PC-9 (cell line): ENCODE data around the gene KRT37.

Source experiments
- CTCF ChIP-seq: fragments of 200-600 bp; sonication (generic); conservative IDR thresholded peaks from 2 replicates; pipeline ENCODE4 v1.6.1; 2017; ENCODE audit warnings: mixed run types, antibody characterized with exemption, mild to moderate bottlenecking, moderate library complexity
- EZH2 ChIP-seq: fragments of 200-600 bp; sonication (generic); IDR thresholded peaks from 2 replicates; pipeline ENCODE4 v1.8.0; 2017; ENCODE audit warnings: antibody characterized with exemption, low read depth

GRCh38 chr17:41403404-41404023 is 20.9 kb downstream of the KRT37 start:
- TF ChIP-seq CTCF: no peak
- no peak for TF ChIP-seq EZH2
